ENCODE results near the gene SRRM3. TPM values are rescaled to one million over a fixed set of nuclear protein-coding genes. Genes with fewer than 3 reads are reported as not detected.
"Not testable (repeated sequence)": the region's sequence is repeated elsewhere in the genome, so short reads cannot be mapped to it uniquely, and the experiment has no call there.

Gene SRRM3
- total RNA-seq, 1 donor from 2014 or later: 1.6 TPM

- DNase-seq (ENCODE audit: low spot score): not testable (repeated sequence)
Observed at GRCh38 chr7:76226878-76227423, 25.3 kb downstream of the SRRM3 start.

DNA sequence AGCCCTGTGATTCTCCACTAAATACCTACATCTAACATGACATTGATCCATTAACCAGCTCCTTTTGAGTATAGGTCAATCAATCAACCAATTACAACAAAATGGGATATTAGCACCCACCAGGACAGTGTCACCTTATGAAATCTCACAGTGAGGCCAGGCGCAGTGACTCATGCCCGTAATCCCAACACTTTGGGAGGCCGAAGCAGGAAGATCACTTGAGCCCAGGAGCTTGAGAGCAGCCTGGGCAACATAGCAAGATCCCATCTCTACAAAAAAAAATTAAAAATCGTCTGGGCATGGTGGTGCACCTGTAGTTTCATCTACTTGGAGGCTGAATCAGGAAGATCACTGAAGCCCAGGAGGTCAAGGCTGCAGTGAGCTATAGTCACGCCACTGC, 28.5 kb downstream of the SRRM3 start:
- no peak for DNase-seq (ENCODE audit: low spot score)

- DNase-seq (ENCODE audit: low spot score): no peak
Observed at GRCh38 chr7:76231071-76231470, 29.4 kb downstream of the SRRM3 start.

GRCh38 chr7:76231583-76231982, 29.9 kb downstream of the SRRM3 start:
- no peak for DNase-seq (ENCODE audit: low spot score)

GRCh38 chr7:76232698-76233097, 31.0 kb downstream of the SRRM3 start:
- no peak for DNase-seq (ENCODE audit: low spot score)

GRCh38 chr7:76233538-76234281, 32.0 kb downstream of the SRRM3 start:
- DNase-seq (ENCODE audit: low spot score): no peak

GRCh38 chr7:76234282-76234584, 32.5 kb downstream of the SRRM3 start:
- DNase-seq (ENCODE audit: low spot score): no peak

DNA sequence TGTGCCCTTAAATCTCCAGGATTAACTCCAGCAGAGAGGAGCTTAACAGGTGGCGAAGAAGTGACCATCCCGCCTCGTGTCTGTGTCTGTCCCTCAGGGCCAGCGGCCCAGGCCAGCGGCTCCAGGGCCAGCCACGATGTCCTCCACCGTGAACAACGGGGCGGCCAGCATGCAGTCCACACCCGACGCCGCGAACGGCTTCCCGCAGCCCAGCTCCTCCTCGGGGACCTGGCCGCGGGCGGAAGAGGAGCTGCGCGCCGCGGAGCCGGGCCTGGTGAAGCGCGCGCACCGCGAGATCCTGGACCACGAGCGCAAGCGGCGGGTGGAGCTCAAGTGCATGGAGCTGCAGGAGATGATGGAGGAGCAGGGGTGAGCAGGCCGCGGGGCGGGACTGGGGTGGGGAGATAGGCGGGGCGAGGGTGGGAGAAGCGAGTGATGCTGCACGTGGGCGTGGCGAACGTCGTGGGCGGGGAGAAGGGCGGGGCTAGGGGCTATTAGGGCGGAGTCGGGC, 33.3 kb downstream of the SRRM3 start:
- DNase-seq (ENCODE audit: low spot score): peak; percentile 79

GRCh38 chr7:76236224-76236623, 34.5 kb downstream of the SRRM3 start:
- DNase-seq (ENCODE audit: low spot score): no peak

GRCh38 chr7:76238326-76238725, 36.6 kb downstream of the SRRM3 start:
- DNase-seq (ENCODE audit: low spot score): no peak

DNA sequence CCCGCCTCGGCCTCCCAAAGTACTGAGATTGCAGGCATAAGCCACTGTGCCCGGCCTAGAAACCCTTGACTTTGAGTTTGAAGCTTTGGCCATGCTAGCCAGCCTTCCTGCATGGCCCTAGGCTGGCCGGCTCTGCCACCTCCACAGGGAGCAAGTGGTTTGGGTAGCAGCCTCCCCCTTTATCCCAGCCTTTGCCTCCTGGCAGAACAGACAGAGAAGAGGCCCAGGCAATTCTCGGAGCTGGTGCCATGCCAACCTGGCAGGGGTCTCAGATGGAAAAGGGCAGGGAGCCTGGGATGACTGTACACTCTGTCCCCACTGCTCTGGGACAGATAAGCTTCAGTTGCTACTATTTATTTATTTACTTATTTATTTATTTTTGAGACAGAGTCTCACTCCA, 39.4 kb downstream of the SRRM3 start:
- no peak for DNase-seq (ENCODE audit: low spot score)

DNA sequence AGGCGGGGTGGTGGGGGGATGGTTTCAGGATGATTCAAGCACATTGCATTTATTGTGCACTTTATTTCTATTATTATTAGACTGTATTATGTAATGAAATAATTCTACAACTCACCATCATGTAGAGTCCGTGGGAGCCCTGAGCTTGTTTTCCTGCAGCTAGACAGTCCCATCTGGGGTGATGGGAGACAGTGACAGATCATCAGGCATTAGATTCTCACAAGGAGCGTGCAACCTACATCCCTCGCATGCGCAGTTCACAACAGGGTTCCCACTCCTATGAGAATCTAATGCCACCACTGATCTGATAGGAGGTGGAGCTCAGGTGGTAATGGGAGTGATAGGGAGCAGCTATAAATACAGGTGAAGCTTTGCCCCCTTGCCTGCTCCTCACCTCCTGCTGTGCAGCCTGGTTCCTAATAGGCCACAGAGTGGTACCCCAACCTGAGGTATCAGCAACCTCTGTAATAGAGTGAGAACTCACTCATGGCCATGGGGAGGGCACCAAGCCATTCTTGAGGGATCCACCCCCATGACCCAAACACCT, 40.9 kb downstream of the SRRM3 start:
- not testable (repeated sequence) for DNase-seq (ENCODE audit: low spot score)

- no peak for DNase-seq (ENCODE audit: low spot score)
Observed at GRCh38 chr7:76244781-76245391, 43.2 kb downstream of the SRRM3 start.

DNA sequence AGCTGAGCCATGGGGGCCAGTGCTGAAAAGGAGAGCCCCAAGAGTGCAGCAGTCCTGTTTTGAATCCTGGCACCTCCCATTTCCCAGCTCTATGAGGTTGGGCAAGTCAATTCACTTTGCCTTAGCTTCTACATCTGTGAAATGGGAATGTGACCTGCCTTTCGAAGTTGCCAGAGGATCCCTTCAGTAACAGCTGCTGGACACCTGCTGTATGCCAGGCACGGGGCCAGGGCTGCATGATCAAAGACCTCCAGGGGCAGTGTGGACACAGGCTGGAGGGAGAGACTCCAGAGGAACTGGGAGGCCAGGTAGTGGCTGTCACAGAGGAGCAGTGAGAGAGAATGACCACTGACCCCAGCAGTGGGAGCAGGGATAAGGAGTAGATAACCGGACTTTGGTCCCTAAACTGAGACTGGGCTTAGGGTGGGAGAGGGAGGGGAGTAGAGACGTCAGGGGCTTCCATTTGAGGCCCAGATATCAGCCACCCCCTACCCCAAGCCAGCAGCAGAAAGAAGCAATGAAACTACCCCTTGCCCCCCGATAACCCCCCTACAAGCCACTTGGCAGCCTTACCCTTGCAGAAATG, 45.2 kb downstream of the SRRM3 start:
- DNase-seq (ENCODE audit: low spot score): no peak

GRCh38 chr7:76247938-76248337, 46.2 kb downstream of the SRRM3 start:
- DNase-seq (ENCODE audit: low spot score): no peak

- DNase-seq (ENCODE audit: low spot score): no peak
Observed at GRCh38 chr7:76252021-76252420, 50.3 kb downstream of the SRRM3 start.

DNA sequence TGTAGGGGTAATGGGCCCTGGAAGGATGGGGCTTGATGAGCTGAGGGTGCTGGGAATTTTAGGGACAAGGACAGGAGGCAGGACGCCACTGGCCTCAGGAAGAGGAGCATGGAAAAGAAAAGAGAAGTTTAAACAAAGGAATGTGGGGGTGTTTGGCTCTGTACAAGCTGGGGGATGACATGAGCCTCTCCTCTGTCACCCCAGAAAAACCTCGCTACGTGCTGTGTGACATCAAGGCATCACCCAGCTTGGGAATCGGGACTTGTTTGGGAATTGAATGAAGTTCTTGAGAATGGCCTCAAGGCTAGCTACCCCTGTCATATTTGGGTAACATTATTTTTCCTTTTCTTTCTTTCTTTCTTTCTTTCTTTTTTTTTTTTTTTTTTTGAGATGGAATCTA, 53.1 kb downstream of the SRRM3 start:
- no peak for DNase-seq (ENCODE audit: low spot score)

DNA sequence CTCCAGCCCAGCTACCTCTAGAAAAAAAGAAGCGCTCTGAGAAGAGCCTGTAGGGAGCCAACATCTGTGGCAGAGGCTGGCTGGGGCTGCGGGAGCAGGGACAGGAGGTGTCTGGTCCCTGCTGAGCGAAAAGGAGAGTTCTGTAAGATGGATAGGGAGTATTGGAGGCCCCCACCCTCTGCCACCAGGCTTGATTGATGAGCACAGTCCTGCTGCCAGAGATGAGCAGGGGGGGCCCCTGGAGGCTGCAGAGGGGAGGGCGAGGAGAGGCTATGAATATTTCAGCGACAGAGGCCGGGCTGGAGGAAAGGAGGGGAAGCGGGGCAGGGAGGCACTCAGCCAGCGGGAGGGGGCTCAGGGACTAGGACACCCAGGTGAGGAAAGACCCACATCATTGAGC, 56.3 kb downstream of the SRRM3 start:
- no peak for DNase-seq (ENCODE audit: low spot score)

- DNase-seq (ENCODE audit: low spot score): no peak
Observed at GRCh38 chr7:76259124-76260093, 57.7 kb downstream of the SRRM3 start.

GRCh38 chr7:76260171-76260703, 58.5 kb downstream of the SRRM3 start:
- DNase-seq (ENCODE audit: low spot score): no peak

- DNase-seq (ENCODE audit: low spot score): no peak
Observed at GRCh38 chr7:76261329-76261728, 59.6 kb downstream of the SRRM3 start.

Data from mucosa of gallbladder (tissue), 1 donor.